NCI-H187 treated with DMSO at 0.1 percent for 48 hours (cell line): ENCODE data around the gene KCNV2.
"Not testable (repeated sequence)": the region's sequence is repeated elsewhere in the genome, so short reads cannot be mapped to it uniquely, and the experiment has no call there.

Experiments
- DNase-seq: peaks from one replicate; lab custom pipeline; 2025; lab: John Stamatoyannopoulos, UW

Gene KCNV2

GRCh38 chr9:2717385-2717784 is at the start of gene KCNV2:
TSS of gene KCNV2 (plus strand) at chr9:2717510. CDS start at chr9:2717740, 230 bp downstream.
- no peak for DNase-seq

GRCh38 chr9:2673161-2673560 is 44.1 kb upstream of the KCNV2 start:
- no peak for DNase-seq

- no peak for DNase-seq
These were observed 43.0 kb upstream of the KCNV2 start for GRCh38 chr9:2674141-2674824.

- no peak for DNase-seq
These were observed 41.5 kb upstream of the KCNV2 start for GRCh38 chr9:2675834-2676233.

GRCh38 chr9:2676466-2676865 is 40.8 kb upstream of the KCNV2 start:
- no peak for DNase-seq

- no peak for DNase-seq
These were observed 39.1 kb upstream of the KCNV2 start for GRCh38 chr9:2677915-2678889.

- no peak for DNase-seq
These were observed 38.3 kb upstream of the KCNV2 start for GRCh38 chr9:2679011-2679410.

- DNase-seq, result no peak
These were observed 35.3 kb upstream of the KCNV2 start for GRCh38 chr9:2681981-2682380.

- DNase-seq, result no peak
These were observed 30.4 kb upstream of the KCNV2 start for GRCh38 chr9:2686911-2687310.

GRCh38 chr9:2688636-2689035 is 28.7 kb upstream of the KCNV2 start:
- no peak for DNase-seq

GRCh38 chr9:2691212-2691611 is 26.1 kb upstream of the KCNV2 start:
- DNase-seq, result no peak

- DNase-seq, result no peak
These were observed 25.7 kb upstream of the KCNV2 start for GRCh38 chr9:2691626-2692025.

GRCh38 chr9:2693056-2693455 is 24.3 kb upstream of the KCNV2 start:
- DNase-seq, result no peak

- no peak for DNase-seq
These were observed 19.8 kb upstream of the KCNV2 start for GRCh38 chr9:2697492-2697891.

- no peak for DNase-seq
These were observed 16.9 kb upstream of the KCNV2 start for GRCh38 chr9:2700398-2700797.

- DNase-seq, result no peak
These were observed 16.3 kb upstream of the KCNV2 start for GRCh38 chr9:2700909-2701550.

GRCh38 chr9:2704504-2704903 is 12.8 kb upstream of the KCNV2 start:
- no peak for DNase-seq

GRCh38 chr9:2707256-2707655 is 10.1 kb upstream of the KCNV2 start:
- DNase-seq, result not testable (repeated sequence)

GRCh38 chr9:2709645-2710101 is 7.6 kb upstream of the KCNV2 start:
- DNase-seq, result no peak

GRCh38 chr9:2711716-2712115 is 5.6 kb upstream of the KCNV2 start:
- no peak for DNase-seq

GRCh38 chr9:2718001-2718697 is 839 bp downstream of the KCNV2 start:
- no peak for DNase-seq

- no peak for DNase-seq
These were observed 1.4 kb downstream of the KCNV2 start for GRCh38 chr9:2718698-2719033.
